ENCODE measurements around the gene CYTH2.

- TF ChIP-seq POLR2AphosphoS5 (IDR thresholded peaks at IDR 0.05) (no peak), CTCF (IDR thresholded peaks at IDR 0.05; ENCODE audit: poor library complexity, severe bottlenecking) (no peak)
These were observed 25.4 kb upstream of the CYTH2 start for GRCh38 chr19:48443731-48444128.
